HG03066 (cell line): ENCODE results near the gene CRMP1.

Experiments
- ATAC-seq: cut with Tn5 transposase; IDR thresholded peaks from one replicate; pipeline ENCODE4 v1.9.1; 2021; ENCODE audit warnings: low read depth; ENCODE audit not compliant: unreplicated experiment

CRMP1 gene

GRCh38 chr4:5893004-5893580 lies at the start of gene CRMP1:
Gene CRMP1 (minus strand): TSS chr4:5893086. CDS start chr4:5892969, 117 bp downstream.
- ATAC-seq, result no peak

- no peak for ATAC-seq
These were observed 48.7 kb upstream of the CRMP1 start for GRCh38 chr4:5941601-5942000.

GRCh38 chr4:5940470-5941203 lies 47.8 kb upstream of the CRMP1 start:
- no peak for ATAC-seq

GRCh38 chr4:5933996-5934831 lies 41.3 kb upstream of the CRMP1 start:
- ATAC-seq, result no peak

- ATAC-seq, result no peak
These were observed 40.2 kb upstream of the CRMP1 start for GRCh38 chr4:5933116-5933515.

GRCh38 chr4:5932035-5932568 lies 39.2 kb upstream of the CRMP1 start:
- ATAC-seq, result no peak

- ATAC-seq, result no peak
These were observed 38.6 kb upstream of the CRMP1 start for GRCh38 chr4:5931526-5931925.

GRCh38 chr4:5930876-5931275 lies 38.0 kb upstream of the CRMP1 start:
- no peak for ATAC-seq

GRCh38 chr4:5930456-5930855 lies 37.6 kb upstream of the CRMP1 start:
- no peak for ATAC-seq

- ATAC-seq, result no peak
These were observed 36.0 kb upstream of the CRMP1 start for GRCh38 chr4:5928844-5929420.

- ATAC-seq, result no peak
These were observed 35.4 kb upstream of the CRMP1 start for GRCh38 chr4:5928274-5928673.

- no peak for ATAC-seq
These were observed 34.9 kb upstream of the CRMP1 start for GRCh38 chr4:5927747-5928146.

GRCh38 chr4:5927116-5927515 lies 34.2 kb upstream of the CRMP1 start:
- no peak for ATAC-seq

GRCh38 chr4:5926598-5926997 lies 33.7 kb upstream of the CRMP1 start:
- ATAC-seq, result no peak

GRCh38 chr4:5925419-5926200 lies 32.7 kb upstream of the CRMP1 start:
- ATAC-seq, result no peak

GRCh38 chr4:5924461-5925125 lies 31.7 kb upstream of the CRMP1 start:
- ATAC-seq, result no peak

- no peak for ATAC-seq
These were observed 30.5 kb upstream of the CRMP1 start for GRCh38 chr4:5923376-5923775.

GRCh38 chr4:5922556-5922955 lies 29.7 kb upstream of the CRMP1 start:
- no peak for ATAC-seq

- no peak for ATAC-seq
These were observed 29.1 kb upstream of the CRMP1 start for GRCh38 chr4:5921981-5922380.
